ENCODE measurements around the gene TMEM174.

TMEM174 gene

GRCh38 chr5:73179730-73180129 is 6.7 kb downstream of the TMEM174 start:
- TF ChIP-seq CTCF (conservative IDR thresholded peaks at IDR 0.05; ENCODE audit: control insufficient read depth, insufficient read depth, low read depth, low read length), result no peak
- DNase-seq (ENCODE audit: low read depth), result no peak
- H3K4me3 ChIP-seq (ENCODE audit: control insufficient read depth, low read depth, low read length), result no peak overlapping the region

- no peak overlapping the region for H3K4me3 ChIP-seq (ENCODE audit: control insufficient read depth, low read depth, low read length)
- no peak for DNase-seq (ENCODE audit: low read depth)
- no peak for TF ChIP-seq CTCF (conservative IDR thresholded peaks at IDR 0.05; ENCODE audit: control insufficient read depth, insufficient read depth, low read depth, low read length)
Observed at GRCh38 chr5:73180566-73180965, 7.6 kb downstream of the TMEM174 start.

GRCh38 chr5:73182307-73182706 is 9.3 kb downstream of the TMEM174 start:
- no peak for DNase-seq (ENCODE audit: low read depth)
- no peak overlapping the region for H3K4me3 ChIP-seq (ENCODE audit: control insufficient read depth, low read depth, low read length)
- no peak for TF ChIP-seq CTCF (conservative IDR thresholded peaks at IDR 0.05; ENCODE audit: control insufficient read depth, insufficient read depth, low read depth, low read length)

- DNase-seq (ENCODE audit: low read depth), result no peak
- TF ChIP-seq CTCF (conservative IDR thresholded peaks at IDR 0.05; ENCODE audit: control insufficient read depth, insufficient read depth, low read depth, low read length), result no peak
- no peak overlapping the region for H3K4me3 ChIP-seq (ENCODE audit: control insufficient read depth, low read depth, low read length)
Observed at GRCh38 chr5:73183000-73183399, 10.0 kb downstream of the TMEM174 start.

GRCh38 chr5:73183481-73183891 is 10.5 kb downstream of the TMEM174 start:
- no peak for DNase-seq (ENCODE audit: low read depth)
- no peak overlapping the region for H3K4me3 ChIP-seq (ENCODE audit: control insufficient read depth, low read depth, low read length)
- no peak for TF ChIP-seq CTCF (conservative IDR thresholded peaks at IDR 0.05; ENCODE audit: control insufficient read depth, insufficient read depth, low read depth, low read length)

- TF ChIP-seq CTCF (conservative IDR thresholded peaks at IDR 0.05; ENCODE audit: control insufficient read depth, insufficient read depth, low read depth, low read length), result no peak
- peak; percentile 18 for DNase-seq (ENCODE audit: low read depth)
- H3K4me3 ChIP-seq (ENCODE audit: control insufficient read depth, low read depth, low read length), result no peak overlapping the region
Observed at GRCh38 chr5:73186976-73187375, 14.0 kb downstream of the TMEM174 start.
